Measurements from ENCODE around the gene GPC1.

The GPC1 gene

DNA sequence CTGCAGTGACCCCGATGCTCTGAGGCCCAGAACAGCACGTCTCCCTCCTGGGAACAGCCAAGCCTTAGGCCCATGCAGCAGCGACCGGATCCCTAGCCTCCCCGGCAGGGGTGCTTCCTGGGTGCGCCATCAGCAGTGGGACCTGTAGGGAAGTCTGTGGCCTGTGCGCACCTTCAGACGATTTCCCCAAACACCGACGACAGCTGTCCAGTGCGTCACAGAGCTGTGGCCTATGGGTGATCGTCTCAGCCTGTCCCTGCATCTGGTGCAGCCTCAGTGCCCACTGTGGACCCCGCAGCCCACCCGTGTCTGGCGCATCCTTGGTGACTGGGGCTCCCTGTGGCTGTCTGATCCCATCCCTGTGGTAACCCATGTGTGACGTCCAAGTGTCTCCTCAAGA, 9.0 kb downstream of the GPC1 start:
- no peak for DNase-seq

DNA sequence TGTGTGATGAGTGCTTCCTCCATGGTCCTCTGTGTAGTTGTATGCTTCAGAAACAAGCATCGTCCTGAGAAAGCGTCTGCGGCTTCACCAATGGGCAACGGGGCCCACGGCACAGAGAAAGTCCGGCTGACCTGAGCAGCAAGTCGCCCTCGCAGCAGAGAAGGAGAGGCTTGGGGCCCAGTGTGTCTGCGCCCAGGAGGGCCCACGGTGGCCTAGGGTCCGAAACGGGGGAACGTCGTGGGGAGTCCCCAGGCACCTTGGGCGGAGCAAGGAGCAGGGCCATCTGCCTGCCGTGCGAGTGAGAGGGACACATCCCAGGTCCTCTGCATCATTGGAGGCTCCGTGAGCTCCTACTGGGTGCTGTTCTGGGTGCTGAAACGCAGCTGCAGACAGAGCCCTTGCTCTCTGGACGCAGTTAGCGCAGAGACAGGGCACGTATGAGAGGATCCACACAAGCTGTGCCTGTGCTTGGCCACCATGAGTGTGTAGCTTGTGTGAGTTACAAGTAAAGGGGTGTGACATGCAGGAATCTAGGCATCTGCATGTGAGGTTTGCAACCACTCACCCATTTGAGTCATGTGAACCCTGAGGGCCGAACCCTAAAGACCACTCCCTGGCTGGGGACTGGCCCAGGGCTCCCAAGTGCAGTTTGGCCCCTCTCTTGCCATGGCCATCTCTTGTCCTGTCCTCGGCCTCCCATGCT, 10.6 kb downstream of the GPC1 start:
- DNase-seq: no peak

DNA sequence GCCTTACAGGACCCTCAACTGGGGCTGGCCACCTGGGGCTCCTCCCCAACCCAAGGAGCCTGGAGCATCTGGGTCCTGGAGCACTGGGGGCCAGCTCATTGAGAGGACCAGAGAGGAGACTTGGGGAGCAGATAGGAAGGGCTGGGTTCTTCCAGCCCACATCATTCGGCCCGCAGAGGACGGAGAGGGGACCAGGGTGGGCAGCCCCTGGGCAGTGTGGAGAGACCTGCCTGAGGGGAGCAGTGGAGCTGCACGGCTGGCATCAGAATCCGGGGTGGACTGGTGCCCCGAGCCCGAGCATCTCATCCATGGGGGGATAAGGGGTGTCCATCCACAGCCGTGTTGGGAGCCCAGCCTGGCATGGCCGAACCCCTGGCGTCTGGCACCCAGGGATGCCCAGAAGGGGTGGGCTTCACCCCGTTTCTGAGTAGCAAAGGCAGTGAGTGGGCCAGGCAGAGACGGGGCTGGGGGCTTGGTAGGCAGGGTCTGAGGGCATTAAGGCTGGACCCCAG, 11.3 kb downstream of the GPC1 start:
- no peak for DNase-seq

DNA sequence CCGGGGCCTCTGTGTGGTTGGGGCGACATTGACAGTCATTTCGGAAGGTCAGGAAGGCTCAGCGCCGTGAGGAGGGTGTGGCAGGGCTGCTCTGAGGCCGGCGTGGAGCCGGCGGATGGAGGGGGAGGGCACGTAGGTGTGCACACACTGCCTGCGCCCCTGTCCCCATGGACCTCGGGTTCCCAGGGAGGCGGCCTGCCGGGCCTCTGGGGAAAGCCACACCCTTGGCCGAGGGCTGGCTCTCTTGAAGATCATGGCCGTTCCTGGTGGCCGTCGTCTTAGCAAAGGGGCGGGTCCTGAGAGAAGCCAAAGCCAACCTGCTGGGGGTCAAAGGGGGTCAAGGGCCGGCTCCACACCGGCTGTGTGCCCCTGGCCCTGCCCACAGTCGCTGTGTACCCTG, 11.9 kb downstream of the GPC1 start:
- no peak for DNase-seq

DNA sequence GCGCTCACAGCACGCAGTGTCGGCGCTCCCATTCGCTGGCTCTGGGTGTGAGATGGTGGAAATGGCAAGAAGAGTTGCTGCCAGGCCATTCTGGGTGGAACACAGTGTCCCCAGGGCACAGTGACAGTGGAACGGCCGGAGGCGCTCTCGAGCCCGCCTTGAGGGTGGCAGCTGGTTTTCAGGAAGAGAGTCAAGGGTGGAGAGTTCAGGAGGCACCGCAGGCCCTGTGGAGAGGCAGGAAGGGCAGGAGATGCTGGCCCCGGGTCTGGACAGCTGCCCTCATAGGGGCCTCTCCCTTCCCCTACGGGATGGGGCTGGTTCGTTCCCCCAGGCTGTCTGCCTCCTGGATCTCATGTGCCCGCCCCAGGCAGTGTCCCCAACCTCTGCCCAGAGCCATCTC, 12.5 kb downstream of the GPC1 start:
- no peak for DNase-seq

DNA sequence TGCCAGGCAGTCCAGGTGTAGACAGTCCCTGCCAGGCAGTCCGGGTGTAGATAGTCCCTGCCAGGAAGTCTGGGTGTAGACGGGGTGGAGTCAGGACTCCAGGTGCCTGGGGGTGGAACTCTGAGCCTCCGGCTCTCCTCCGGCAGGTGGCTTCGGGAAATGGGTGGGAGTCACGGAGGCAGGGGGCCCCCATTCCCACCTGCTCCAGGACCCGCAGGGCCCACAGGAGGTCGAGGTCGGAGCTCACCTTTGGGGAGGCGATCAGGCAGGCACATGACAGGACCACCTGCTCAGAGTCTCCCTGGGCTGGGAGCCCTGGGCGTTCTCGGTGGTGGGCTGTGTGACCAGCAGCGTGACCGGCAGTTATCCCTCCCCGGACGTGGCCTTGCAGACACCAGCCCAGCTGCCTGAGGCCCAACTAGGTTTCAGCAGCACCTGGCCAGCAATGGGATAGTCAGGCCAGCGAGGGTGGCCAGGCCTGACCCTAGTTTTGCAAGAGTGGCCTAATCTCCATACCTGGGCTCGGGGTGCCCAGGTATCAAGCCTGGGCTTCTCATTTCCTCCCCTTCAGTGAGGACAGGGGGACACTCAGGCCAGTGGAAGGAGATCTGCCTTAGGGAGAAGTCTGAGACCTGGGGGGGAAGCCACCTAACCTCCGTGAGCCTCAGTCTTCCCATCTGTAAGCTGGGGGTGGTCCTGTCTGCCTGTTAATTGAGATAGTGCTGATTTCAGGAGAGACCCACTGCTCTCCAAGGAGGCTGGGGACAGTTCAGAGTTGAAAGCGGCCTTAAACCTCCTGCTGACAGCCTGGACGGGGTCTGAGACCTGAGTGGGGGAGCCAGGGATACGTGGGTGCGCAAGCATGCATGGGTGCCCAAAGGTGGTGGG, 13.2 kb downstream of the GPC1 start:
- DNase-seq: no peak

DNA sequence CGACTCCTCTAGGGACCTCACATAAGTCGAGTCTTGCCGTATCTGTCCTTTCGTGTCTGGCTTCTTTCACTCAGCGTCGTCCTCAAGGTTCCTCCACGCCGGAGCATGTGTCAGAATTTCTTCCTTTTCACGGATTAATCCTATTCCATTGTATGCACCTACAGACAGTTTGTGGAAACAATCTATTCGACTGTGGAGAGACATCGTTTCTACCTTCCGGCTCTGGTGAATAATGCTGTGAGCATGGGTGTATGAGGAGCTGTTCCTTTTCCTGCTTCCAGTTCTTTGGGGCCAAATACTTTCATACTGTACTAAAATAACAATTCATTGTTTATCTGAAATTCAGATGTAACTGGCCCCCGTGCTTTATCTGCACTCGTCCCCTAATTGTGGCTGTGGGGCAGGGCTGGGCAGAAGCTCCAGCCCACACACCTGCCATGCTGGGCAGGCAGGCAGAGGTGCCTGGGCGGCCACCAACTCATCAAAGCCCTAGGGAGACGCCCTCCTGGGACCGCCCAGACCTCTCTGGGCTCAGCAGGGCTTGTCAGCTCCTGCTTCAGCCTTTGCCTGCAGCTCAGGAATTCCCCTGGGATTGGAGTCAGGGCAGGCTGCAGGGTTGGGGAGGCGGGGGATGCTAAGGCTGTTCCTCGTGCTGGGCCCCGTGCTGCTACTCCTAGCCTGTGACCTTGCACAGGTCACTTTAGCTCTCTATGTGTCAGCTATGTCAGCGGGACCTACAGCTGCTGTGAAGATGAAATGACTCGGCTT, 14.5 kb downstream of the GPC1 start:
- DNase-seq: no peak

DNA sequence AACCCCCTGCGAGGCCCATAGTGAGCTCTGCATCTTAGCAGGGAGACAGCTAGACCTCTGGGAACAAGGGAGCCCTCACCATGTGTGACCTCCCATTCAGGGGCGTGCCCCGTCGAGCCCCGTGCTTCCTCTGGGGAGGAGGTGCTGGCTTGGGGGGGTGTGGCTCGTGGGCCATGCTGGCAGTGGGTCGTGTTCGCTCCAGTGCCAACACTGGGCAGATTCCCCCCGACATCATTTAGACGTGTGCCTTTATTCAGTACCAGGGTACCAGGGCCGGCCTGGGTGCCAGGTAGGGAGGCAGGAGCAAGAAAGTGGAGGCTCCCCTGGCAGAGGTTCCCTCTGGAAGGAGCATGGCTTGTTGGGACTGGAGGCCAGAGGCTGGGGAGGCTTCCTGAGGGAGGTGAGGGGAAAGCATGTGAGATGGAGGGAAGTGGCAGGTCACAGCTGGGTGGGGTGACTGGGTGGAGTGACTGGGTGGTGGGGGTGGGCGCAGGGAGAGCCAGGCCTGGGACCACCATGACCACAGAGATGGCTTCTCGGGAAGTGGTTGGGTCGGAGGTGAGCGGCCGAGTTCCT, 15.2 kb downstream of the GPC1 start:
- no peak for DNase-seq

DNA sequence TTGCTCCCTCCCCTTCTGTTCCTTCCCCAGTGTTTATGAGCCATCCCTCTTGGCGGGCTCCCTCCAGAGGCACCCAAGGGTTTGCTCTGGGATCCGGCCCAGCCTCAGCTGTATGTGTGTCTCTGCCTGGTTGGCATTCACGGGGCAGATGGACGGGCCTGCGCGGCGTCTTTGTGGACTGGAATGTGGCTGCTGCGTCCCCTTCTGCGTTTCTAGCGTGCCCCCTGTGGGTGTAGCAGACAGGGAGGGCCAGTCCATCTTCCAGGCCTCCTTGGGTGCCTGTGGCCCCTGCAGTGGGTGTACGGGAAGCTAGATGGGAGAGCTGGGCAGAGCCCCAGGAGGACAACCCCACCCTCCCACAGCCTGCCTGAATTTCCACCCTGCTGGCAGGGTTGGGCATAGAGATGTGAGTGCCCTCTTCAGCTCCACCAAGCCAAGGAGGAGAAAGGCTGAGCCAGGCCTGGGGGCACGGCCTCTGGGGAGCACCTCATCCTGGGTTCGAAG, 15.7 kb downstream of the GPC1 start:
- no peak for DNase-seq

DNA sequence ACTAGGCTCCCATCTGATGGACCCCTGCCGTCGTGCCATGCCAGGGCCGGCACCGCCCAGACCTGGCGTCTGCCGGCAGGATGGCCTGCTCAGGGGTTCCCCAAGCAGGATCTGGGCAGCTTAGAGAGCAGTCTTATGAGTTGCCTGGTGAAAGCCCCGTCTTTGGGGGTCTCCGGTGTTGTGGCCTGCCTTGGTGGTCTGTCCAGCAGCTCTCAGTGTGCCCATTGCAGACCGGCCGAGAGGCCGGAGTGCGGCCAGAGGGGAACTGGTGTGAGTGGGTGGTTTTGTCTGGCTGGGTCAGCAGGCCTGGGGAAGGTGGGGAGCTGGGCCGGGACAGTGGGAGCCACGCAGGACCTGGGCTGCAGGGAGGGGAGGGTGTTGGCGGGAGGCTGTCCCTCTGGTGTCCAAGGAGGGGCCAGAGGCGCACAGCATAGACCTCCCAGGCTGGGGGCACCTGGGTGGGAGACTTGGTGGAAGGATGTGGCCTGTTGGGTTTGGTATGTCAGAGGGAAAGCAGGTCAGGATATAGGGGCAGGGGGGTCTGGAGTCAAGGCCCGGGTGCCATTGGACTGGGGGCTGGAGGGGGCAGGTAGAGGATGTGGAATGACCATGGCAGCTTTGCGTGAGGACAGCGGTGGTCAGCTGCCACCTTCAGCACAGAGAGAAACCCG, 16.5 kb downstream of the GPC1 start:
- no peak for DNase-seq

DNA sequence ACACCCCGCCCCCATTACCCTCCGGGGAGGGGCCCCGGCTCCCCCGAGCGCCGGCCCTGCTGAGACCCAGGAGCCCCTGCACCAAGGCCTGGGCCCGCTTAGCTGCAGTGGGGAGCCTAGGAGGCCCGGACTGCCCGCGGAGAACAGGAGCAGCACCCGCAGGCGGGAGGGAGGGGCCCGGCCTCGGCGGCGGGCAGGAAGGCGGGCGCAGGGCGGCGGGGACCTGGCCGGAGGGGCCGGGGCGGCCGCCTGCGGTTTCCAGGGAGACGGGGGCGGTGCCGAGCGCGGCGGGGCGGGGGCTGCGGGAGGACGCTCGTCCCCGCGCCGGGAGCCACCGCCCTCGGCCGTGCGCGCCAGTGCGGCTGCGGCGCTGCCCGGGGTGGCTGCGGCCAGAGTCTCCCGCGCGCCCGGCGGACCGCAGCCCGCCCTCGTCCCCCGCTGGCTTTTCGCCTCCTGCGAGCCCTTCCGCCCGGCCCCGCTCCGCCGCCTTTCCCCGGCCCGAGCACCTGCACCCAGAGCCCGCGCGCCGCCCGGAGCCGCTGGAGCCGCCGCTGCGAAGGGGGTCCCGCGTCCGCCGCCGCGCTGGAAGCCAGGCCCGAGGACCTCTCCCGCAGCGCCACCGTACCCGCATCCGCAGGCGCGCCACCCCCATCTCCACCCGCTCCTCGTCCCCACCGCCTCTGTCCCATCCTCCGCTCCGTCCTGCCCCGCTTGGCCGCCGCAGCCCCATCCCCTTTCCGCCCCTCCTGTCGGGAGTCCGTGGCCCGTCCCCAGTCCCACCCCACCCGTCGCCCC, 17.2 kb downstream of the GPC1 start:
- DNase-seq: peak; percentile 51 to 78

DNA sequence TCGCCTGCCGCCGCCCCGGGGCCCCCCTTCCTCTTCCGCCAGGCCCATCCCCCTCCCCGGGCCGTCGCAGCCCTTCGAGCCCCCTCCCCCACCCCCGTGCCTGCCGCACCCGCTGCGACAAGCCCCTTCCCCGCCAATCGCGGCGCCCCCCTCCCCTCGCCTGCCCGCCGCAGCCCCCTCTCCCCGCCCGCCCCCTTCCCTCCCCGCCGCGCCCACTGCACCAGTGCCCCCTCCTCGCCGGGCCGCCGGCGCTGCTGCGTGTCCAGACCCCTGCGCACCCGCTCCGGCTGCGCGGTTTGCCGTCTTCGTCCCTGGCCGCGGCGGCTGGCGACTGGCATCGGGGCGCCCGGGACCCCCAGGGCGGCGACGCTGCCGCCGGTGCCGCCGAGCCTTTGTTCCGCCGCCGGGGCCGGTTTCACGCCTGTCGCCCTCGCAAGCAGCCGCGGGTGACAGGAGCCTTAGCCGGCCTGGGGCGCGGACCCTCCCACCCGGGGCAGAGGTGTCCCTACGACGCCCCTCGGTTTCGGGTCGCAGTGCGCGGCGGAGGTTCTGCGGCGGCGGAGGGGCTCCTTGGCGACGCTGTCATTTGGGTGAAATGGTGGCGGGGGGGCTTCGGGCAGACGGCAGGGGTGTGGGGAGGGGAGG, 18.1 kb downstream of the GPC1 start:
- DNase-seq: no peak

DNA sequence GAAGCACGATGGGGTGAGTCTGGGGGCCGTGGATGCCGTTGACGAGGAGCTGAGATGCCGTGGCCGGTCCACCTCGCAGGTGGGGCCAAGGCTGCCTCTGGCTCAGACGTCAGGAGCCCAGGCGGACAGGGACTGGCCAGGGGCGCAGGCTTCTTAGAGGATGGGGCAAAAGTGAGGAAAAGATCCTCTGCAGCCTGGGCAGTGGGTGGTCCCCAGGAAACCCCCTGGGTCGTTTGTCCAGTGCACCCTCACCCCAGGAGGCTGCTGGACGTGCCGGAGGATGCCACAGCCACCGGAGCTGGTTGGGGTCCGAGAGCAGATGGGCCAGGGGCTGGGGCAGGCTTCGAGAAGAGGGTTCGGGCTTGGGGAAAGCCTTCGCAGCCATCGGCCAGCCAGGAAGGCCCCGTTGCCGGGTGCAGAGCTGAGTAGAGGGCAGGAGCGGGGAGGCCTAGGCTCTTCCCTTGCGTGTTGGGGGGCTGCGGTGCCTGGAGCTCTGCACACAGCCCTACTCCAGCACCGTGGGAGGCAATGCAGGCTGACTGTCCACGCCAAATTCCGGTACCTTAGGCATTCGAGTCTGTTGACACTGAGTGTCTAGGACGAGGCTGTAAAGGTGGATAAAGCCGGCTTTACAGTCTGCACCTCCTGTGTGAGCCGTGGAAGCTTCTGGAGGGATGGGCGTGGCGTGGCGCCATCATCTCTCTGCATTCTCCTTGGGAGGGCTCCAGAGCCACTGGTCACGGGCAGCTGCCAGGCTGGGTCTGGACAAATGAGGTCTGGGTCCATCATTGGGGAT, 18.8 kb downstream of the GPC1 start:
- DNase-seq: no peak

DNA sequence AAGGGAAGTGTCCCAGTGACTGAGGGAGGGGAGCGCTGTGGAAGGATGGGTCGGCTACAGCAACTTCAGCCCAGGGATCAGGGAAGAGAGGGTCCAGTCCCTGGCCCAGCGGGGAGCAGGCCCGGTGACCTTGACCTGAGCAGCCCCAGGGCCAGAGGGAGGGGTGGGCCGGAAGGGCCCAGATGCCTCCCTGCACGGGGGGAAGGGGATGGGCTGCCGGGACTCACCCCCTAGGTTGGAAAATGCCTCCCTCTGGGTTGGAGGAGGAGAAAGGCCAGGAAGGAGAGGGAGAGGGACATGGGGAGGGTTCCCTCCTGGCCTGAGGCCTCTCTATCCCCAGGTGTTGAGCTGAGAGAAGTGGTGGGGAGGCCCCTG, 19.8 kb downstream of the GPC1 start:
- no peak for DNase-seq

DNA sequence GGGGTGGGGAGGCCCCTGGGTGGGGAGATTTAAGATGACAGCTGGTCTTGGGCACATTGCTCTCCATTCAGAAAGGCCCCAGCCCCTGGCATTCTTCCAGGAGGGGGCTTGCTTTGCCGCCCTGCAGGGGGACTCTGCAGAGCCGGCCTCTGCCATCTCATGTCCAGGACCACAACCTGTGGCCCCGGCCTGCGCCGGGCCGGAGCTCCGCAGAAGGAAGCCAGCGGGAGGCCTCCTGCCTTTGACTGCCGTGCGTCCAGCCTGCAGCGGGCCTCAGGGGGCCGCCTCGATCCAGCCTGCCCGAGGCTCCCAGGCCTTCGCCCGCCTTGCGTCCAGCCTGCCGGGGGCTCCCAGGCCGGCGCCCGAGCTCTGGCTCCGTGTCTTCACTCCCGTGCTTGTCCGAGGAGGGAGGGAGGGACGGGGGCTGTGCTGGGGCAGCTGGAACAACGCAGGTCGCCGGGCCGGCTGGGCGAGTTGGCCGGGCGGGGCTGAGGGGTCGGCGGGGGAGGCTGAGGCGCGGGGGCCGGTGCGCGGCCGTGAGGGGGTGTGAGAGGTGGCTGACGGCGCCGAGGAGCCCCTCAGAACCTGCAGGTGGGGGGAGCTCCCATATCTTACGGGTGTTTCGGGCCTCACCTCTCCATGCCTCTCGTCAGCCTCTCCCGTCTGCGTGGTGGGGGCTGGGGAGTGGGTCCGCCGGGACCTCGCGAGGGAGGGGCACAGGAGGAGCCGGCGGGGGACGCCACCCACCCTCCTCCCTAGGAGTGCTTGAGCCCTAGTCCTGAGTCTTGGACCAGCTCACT, 20.4 kb downstream of the GPC1 start:
- DNase-seq: no peak

DNA sequence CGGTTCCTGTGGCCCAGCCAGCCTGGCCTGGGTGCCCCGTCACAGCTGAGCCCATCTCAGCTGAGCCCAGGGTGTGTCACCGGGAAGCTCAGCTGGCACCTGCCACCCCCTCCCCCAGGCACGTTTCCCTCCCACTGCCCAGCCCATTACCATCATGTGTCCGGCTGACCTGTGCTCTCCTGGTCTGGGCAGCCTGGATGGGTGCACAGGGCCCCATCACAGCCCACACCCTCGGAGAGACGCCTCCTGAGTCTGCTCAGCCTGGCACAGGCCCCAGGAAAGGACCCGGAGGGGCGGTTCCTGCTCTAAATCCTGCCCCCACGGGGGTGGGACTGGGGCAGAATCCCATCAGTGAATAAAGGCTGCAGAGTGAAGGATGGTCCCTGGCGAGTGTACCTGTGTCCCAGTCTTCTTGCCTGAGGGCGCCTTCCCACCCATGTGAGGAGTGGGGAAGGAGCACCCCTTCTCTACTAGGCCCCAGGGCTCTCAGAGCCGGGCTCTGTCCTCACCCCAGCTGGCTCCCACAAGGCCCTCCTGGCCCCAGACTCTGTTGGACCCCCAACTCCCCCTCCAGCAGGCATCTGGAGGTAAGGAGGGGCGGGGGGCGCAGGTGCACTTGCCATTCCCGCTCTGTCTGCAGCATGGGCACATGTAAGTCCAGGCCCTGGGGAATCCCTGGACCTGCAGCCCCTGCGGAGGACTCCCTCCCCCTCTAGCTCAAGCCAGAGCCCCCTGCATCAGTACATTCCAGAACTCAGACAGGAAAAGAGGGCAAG, 21.2 kb downstream of the GPC1 start:
- DNase-seq: no peak

DNA sequence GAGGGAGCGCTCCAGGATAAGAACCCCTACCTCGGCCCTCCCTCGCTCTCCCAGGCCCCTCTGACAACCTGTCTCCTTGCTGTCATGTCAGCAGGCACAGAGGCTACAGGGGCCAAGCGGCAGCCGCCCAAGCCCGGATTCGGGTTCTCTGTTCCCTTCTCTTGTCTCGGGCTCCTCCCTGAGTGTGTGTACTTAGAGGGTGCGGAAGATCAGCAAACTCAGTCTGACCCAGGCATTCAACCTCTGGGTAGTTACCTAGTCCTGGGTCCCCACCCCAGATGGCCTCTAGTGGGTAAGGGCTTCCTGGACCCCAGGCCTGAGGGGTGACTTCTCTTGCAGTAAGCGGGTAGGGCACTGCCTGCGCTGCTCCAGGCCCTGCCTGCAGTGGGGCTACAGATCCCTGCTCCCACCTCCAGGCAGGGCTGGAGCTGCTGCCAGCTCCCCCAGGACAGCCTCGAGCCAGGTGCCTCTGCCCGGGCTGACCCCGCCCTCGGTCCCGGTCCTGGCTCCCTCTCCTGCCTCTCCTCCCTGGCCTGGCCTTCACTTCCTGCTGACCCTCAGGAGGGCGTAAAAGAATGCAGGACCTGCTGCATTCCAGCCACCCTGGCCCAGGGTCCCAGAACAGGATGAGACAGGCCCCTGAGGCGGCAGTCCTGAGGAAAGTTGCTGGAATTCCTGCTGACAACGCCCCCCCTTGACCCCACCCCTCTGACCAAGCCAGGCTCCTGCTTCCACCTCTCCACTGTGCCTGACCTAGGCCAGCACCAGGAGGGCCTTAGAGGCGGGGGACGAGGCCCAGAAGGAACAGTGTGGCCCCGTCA, 22.0 kb downstream of the GPC1 start:
- DNase-seq: no peak

Measured in NCI-H1930 (cell line).